Stimulated activated CD8-positive, alpha-beta memory T cell treated with anti-CD3 and anti-CD28 coated beads, Interleukin-4, amount 100 ng/mL, for 48 hours (primary cell): ENCODE results near the gene PCDHB11.
"Not testable (repeated sequence)": the region's sequence is repeated elsewhere in the genome, so short reads cannot be mapped to it uniquely, and the experiment has no call there.

Experiments used
- DNase-seq: peaks from one replicate; pipeline ENCODE4 v3.0.0-alpha.2; 2020

The PCDHB11 gene

DNA sequence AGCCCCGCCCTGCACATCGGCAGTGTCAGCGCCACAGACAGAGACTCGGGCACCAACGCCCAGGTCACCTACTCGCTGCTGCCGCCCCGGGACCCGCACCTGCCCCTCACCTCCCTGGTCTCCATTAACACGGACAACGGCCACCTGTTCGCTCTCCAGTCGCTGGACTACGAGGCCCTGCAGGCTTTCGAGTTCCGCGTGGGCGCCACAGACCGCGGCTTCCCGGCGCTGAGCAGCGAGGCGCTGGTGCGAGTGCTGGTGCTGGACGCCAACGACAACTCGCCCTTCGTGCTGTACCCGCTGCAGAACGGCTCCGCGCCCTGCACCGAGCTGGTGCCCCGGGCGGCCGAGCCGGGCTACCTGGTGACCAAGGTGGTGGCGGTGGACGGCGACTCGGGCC, 47.5 kb downstream of the PCDHB11 start:
- not testable (repeated sequence) for DNase-seq

DNA sequence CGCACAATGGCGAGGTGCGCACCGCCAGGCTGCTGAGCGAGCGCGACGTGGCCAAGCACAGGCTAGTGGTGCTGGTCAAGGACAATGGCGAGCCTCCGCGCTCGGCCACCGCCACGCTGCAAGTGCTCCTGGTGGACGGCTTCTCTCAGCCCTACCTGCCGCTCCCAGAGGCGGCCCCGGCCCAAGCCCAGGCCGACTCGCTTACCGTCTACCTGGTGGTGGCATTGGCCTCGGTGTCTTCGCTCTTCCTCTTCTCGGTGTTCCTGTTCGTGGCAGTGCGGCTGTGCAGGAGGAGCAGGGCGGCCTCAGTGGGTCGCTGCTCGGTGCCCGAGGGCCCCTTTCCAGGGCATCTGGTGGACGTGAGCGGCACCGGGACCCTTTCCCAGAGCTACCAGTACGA, 48.0 kb downstream of the PCDHB11 start:
- not testable (repeated sequence) for DNase-seq

DNA sequence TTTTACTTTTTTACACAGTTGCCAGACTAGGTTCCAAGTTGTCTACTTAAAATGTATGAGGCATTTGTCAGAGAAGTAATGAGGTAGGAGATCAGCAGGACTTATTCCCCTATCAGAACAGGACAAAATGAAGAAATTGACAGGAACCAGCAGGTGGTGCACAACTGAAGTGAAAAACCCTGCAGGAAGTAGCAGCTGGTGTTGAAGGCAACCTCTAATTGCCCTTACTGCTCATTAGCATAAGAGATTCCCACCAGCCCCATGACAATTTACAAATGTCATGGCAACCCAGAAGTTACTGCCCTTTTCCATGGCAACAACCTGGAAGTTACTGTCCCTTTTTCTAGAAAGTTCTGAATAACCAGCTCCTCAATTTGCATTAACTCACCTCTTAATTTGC, 51.1 kb downstream of the PCDHB11 start:
- no peak for DNase-seq
